ENCODE measurements around the gene KLF14. TPM values are rescaled to one million over a fixed set of nuclear protein-coding genes. Genes with fewer than 3 reads are reported as not detected.

The KLF14 gene
- total and polyA plus RNA-seq, 9 of the 15 experiments (the other 6 are each of a cell fraction or from before 2014, with no cell fraction given): 0.03 TPM; not detected in 8

DNA sequence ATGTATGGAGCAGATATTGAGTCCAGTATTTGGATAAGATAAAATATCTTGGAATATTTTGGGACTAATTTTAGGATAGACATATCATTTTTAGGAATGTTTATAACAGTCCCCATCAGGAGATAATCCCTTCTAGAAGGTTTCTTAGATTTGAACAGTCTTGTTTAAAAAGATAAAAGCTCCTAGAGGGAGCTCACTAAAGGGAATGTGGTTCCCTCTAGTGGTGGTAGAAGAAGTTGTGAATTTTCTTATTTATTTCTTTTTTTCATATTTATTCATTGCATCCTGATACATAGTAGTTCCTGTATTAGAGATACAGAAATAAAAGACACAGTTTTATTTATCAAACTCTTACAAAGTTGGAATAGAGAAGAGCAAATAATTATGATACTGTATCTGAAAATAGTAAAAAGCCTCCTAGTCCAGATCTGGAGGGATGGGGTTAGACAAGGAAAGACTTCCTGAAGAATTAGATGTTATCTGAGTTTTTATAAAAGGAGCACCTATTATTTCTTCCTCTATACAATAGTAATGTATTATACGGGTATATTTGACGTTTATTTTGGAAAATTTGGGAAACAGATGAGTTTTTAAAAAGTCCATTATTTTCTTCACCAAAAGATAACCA is 24.5 kb upstream of the KLF14 start (continued):
- TF ChIP-seq RAD21 (CRISPR knock-in tag; conservative IDR thresholded peaks at IDR 0.05 in 1 of 2, IDR thresholded peaks at IDR 0.05 in 1 of 2): peak; percentile 83 to 90
- TF ChIP-seq ZNF133 (CRISPR knock-in tag; IDR thresholded peaks at IDR 0.05): no peak
- no peak for TF ChIP-seq ZNF197 (CRISPR knock-in tag; IDR thresholded peaks at IDR 0.05; ENCODE audit: low read depth)
- 0 out of 2 replicates have a peak, but pooled peaks have one; percentile 53 for TF ChIP-seq SMC3 (conservative IDR thresholded peaks at IDR 0.05; ENCODE audit: insufficient read depth, low read depth, low read length)
- no peak for TF ChIP-seq CBFA2T3 (IDR thresholded peaks at IDR 0.05)
- TF ChIP-seq SFPQ (IDR thresholded peaks at IDR 0.05; ENCODE audit: low read depth, low read length): no peak
- TF ChIP-seq POLR2H (tag; IDR thresholded peaks at IDR 0.05; ENCODE audit: low read depth): 0 out of 2 replicates have a peak, but pooled peaks have one; percentile 50
- 0 out of 2 replicates have a peak, but pooled peaks have one; percentile 11 for TF ChIP-seq EP400 (IDR thresholded peaks at IDR 0.05)
- TF ChIP-seq, protein P1, sequence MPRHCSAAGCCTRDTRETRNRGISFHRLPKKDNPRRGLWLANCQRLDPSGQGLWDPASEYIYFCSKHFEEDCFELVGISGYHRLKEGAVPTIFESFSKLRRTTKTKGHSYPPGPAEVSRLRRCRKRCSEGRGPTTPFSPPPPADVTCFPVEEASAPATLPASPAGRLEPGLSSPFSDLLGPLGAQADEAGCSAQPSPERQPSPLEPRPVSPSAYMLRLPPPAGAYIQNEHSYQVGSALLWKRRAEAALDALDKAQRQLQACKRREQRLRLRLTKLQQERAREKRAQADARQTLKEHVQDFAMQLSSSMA (CRISPR knock-in tag; IDR thresholded peaks at IDR 0.05): no peak
- peak; percentile 47; the same call in 1 of the 2 replicates for TF ChIP-seq ZNF717 (CRISPR knock-in tag; IDR thresholded peaks at IDR 0.05)
- TF ChIP-seq EHMT2 (IDR thresholded peaks at IDR 0.05): no peak
- no peak for TF ChIP-seq ARNT (IDR thresholded peaks at IDR 0.05)
- TF ChIP-seq ZNF318 (IDR thresholded peaks at IDR 0.05; ENCODE audit: borderline replicate concordance in 1 of 2, low read depth in 1 of 2): no peak
- TF ChIP-seq RBM22 (IDR thresholded peaks at IDR 0.05; ENCODE audit: low read depth, low read length, poor library complexity, severe bottlenecking): no peak
- TF ChIP-seq SREBF2 (CRISPR knock-in tag; IDR thresholded peaks at IDR 0.05): no peak
